DOHH2 (cell line): ENCODE data around the gene CERK.

ENCODE experiments used
- EZH2phosphoT487 ChIP-seq: fragments of 200-600 bp; sonication (generic); IDR thresholded peaks from 2 replicates; pipeline ENCODE4 v1.6.1; 2017; ENCODE audit warnings: borderline replicate concordance, mild to moderate bottlenecking, antibody characterized with exemption, low read length, moderate library complexity, mixed read lengths
- TF ChIP-seq, protein P1 (sequence below): fragments of 200-600 bp; sonication (generic); IDR thresholded peaks from one replicate; pipeline ENCODE4 v1.5.1; 2014; ENCODE audit warnings: antibody characterized with exemption, mild to moderate bottlenecking, low read depth, low read length; ENCODE audit not compliant: poor library complexity, severe bottlenecking

DNA sequence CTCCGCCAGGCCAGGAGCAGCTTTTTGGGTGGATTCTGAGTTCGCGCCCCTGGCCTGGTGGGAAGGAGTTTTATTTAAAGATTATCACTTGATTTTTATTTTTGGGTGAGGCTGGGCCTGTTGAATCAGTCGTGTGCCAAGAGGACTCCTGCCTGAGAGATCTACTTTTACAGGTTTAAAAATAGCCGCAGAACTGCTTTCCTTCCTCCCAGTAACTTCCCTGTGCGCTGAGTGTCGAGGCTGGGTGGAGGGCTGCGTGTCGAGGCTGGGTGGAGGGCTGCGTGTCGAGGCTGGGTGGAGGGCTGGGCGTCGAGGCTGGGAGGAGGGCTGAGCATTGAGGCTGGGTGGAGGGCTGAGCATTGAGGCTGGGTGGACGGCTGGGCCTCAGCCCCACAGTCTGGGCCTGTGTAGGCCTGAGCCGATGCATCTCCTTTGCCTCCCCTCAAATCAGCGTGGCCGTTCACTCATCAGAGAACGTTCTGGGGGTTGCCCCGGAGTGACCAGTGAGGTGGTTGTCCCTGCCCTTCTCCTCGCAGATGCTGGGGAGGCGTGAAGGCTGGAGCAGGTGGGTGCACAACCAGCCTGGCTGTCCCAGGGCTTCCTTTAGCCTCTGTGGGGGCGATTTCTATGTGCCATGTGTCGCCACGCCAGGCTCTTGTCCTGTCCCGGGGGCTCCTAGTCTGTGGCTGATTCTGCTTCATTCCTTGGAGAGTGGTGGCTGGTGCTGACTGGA lies 87.8 kb downstream of the CERK start:
- TF ChIP-seq, protein P1, sequence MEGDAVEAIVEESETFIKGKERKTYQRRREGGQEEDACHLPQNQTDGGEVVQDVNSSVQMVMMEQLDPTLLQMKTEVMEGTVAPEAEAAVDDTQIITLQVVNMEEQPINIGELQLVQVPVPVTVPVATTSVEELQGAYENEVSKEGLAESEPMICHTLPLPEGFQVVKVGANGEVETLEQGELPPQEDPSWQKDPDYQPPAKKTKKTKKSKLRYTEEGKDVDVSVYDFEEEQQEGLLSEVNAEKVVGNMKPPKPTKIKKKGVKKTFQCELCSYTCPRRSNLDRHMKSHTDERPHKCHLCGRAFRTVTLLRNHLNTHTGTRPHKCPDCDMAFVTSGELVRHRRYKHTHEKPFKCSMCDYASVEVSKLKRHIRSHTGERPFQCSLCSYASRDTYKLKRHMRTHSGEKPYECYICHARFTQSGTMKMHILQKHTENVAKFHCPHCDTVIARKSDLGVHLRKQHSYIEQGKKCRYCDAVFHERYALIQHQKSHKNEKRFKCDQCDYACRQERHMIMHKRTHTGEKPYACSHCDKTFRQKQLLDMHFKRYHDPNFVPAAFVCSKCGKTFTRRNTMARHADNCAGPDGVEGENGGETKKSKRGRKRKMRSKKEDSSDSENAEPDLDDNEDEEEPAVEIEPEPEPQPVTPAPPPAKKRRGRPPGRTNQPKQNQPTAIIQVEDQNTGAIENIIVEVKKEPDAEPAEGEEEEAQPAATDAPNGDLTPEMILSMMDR, result no peak
- no peak for TF ChIP-seq EZH2phosphoT487
